KMS-11 (cell line): ENCODE measurements around the gene JARID2.

ENCODE experiments used
- H2AFZ ChIP-seq: fragments of 200-600 bp; sonication (generic); 2 replicates; pipeline ENCODE4 v1.6.1; 2016; ENCODE audit warnings: antibody characterized with exemption, mixed run types, low read depth
- H3K27ac ChIP-seq: fragments of 200-600 bp; sonication (generic); 2 replicates; pipeline ENCODE4 v1.6.1; 2016; ENCODE audit warnings: mild to moderate bottlenecking, mixed run types
- H3K27me3 ChIP-seq: fragments of 200-600 bp; sonication (generic); 2 replicates; pipeline ENCODE4 v1.6.1; 2017; ENCODE audit warnings: mild to moderate bottlenecking, low read depth, mixed run types, moderate library complexity; ENCODE audit not compliant: insufficient read depth
- H3K36me3 ChIP-seq: fragments of 200-600 bp; sonication (generic); 2 replicates; pipeline ENCODE4 v1.6.1; 2017; ENCODE audit warnings: mild to moderate bottlenecking, mixed run types; ENCODE audit not compliant: insufficient read depth
- H3K4me1 ChIP-seq: fragments of 200-600 bp; sonication (generic); 2 replicates; pipeline ENCODE4 v1.6.1; 2016; ENCODE audit warnings: mild to moderate bottlenecking, low read depth, mixed run types; ENCODE audit not compliant: poor library complexity, severe bottlenecking
- H3K4me2 ChIP-seq: fragments of 200-600 bp; sonication (generic); 2 replicates; pipeline ENCODE4 v1.7.0; 2016; ENCODE audit warnings: mild to moderate bottlenecking, mixed run types
- H3K4me3 ChIP-seq: fragments of 200-600 bp; sonication (generic); IDR thresholded peaks from 2 replicates; pipeline ENCODE4 v1.6.1; 2017; ENCODE audit warnings: low read depth, low read length, mixed read lengths; ENCODE audit not compliant: insufficient read depth
- H3K79me2 ChIP-seq: fragments of 200-600 bp; sonication (generic); 2 replicates; pipeline ENCODE4 v1.6.1; 2016; ENCODE audit warnings: low read depth, mixed run types; ENCODE audit not compliant: insufficient read depth
- H3K9ac ChIP-seq: fragments of 200-600 bp; sonication (generic); 2 replicates; pipeline ENCODE4 v1.6.1; 2016; ENCODE audit warnings: mild to moderate bottlenecking, mixed run types
- H4K20me1 ChIP-seq: fragments of 200-600 bp; sonication (generic); 2 replicates; pipeline ENCODE4 v1.6.1; 2016; ENCODE audit warnings: mild to moderate bottlenecking, mixed run types; ENCODE audit not compliant: insufficient read depth
- TF ChIP-seq, protein P1 (sequence below): fragments of 200-600 bp; sonication (generic); conservative IDR thresholded peaks from 2 replicates; pipeline ENCODE4 v1.6.1; 2017; ENCODE audit warnings: low read depth, mild to moderate bottlenecking, antibody characterized with exemption, low read length, moderate library complexity, mixed read lengths

Gene JARID2

DNA sequence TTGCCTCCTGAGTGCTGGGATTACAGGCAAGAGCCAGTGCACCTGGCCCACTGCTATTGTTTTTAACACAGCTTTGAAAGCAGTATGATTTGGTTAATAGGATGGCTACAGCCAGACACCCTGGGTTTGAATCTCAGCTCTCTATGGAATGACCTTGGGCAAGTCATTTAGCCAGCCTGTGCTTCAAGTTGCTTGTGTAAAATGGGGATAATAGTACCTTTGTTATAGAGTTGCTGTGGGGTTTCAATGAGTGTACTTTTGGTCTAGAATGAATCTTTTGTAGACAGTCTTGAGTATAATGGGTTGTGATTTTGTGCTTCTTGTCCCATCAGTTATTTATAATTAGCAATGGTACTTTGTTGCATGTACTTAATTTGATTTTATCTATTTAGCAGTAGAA, 70.9 kb downstream of the JARID2 start:
- Histone ChIP-seq H3K27me3 (no peaks in the 10 kb centered on the region), H3K9ac (no peak overlapping the region), H3K79me2 (peaks cover 35% of the 10 kb centered on the region; the same call in 1 of the 2 replicates), H4K20me1 (no peaks in the 10 kb centered on the region; the same call in 1 of the 2 replicates), H3K4me2 (no peak overlapping the region), H3K36me3 (no peaks in the 10 kb centered on the region), H3K4me3 (no peak overlapping the region), H3K4me1 (peaks cover 5% of the 10 kb centered on the region), H3K27ac (no peak overlapping the region), H2AFZ (no peak overlapping the region)
- TF ChIP-seq, protein P1, sequence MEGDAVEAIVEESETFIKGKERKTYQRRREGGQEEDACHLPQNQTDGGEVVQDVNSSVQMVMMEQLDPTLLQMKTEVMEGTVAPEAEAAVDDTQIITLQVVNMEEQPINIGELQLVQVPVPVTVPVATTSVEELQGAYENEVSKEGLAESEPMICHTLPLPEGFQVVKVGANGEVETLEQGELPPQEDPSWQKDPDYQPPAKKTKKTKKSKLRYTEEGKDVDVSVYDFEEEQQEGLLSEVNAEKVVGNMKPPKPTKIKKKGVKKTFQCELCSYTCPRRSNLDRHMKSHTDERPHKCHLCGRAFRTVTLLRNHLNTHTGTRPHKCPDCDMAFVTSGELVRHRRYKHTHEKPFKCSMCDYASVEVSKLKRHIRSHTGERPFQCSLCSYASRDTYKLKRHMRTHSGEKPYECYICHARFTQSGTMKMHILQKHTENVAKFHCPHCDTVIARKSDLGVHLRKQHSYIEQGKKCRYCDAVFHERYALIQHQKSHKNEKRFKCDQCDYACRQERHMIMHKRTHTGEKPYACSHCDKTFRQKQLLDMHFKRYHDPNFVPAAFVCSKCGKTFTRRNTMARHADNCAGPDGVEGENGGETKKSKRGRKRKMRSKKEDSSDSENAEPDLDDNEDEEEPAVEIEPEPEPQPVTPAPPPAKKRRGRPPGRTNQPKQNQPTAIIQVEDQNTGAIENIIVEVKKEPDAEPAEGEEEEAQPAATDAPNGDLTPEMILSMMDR = no peak

DNA sequence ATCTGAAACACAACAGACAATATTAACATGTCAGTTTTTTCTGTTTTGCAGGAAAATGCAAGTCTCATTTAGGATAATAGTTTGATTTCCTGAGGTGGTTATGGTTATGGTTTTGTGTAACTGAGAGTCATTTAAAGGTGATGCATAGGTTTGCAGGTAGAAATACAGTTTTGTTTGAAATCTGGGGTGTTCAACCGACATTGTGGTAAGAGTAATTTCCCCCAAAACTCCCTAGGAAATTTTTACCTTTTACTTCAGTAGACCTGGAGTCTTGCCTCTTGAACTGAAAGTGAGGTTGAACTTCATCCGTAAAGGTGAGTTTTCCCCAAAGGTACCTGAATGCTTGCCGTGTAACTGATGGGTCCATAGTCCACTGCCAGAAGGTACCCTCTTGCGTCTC, 71.4 kb downstream of the JARID2 start:
- no peak overlapping the region for H3K27ac ChIP-seq
- no peak overlapping the region for H3K4me2 ChIP-seq
- peaks cover 35% of the 10 kb centered on the region; the same call in 1 of the 2 replicates for H3K79me2 ChIP-seq
- H4K20me1 ChIP-seq = no peaks in the 10 kb centered on the region; the same call in 1 of the 2 replicates
- H3K9ac ChIP-seq = no peak overlapping the region
- H3K27me3 ChIP-seq = no peaks in the 10 kb centered on the region
- TF ChIP-seq, protein P1 = no peak
- peaks cover 5% of the 10 kb centered on the region for H3K4me1 ChIP-seq
- no peaks in the 10 kb centered on the region for H3K36me3 ChIP-seq
- H2AFZ ChIP-seq = no peak overlapping the region
- H3K4me3 ChIP-seq = no peak overlapping the region

DNA sequence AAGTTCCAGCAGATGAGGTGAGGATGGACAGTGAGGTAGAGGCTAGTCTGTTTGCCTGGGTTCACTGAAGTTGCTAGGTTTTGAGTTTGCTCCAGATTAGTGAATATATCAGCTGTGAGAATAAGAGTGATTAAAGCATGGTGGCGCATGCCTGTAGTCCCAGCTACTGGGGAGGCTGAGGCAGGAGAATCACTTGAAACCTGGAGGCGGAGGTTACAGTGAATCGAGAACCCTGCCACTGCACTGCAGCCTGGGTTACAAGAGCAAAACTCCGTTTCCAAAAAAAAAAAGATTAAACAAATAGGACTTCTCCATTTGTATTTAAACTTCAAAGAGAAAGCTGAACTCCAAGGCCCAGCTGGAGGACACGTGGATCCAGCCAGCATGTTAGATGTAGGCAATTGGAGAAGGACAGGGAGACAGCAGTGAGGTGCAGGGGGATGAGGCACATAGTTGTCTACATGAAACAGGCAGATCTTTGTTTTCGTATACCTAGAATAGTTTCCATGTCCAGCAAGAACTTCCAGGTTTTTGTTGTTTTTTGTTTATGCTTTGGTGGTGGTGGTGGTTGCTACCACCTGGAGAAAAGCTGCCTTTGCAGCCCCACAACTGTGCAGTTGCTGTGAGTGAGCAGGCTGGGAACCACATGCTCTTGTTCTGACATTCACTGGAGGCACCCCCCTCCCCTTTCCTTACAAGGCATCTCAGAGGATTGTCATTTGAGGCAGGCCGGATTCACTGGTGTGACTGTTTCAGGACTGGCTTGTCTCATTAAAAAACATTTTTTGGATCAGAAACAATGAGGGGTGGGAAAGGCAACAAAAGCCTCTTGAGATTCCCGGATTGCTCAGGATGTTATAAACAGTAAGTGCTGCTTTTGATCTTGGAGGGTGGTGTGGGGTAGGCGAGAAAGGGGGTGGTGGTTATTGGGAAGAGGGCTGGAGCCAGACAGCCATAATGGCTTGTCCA, 72.3 kb downstream of the JARID2 start:
- H2AFZ ChIP-seq = no peak overlapping the region
- no peak overlapping the region for H3K27ac ChIP-seq
- TF ChIP-seq, protein P1 = no peak
- H3K36me3 ChIP-seq = no peaks in the 10 kb centered on the region
- H3K4me1 ChIP-seq = peaks cover 5% of the 10 kb centered on the region
- H3K79me2 ChIP-seq = peaks cover 35% of the 10 kb centered on the region; the same call in 1 of the 2 replicates
- H3K27me3 ChIP-seq = no peaks in the 10 kb centered on the region
- no peak overlapping the region for H3K4me3 ChIP-seq
- no peaks in the 10 kb centered on the region; the same call in 1 of the 2 replicates for H4K20me1 ChIP-seq
- H3K9ac ChIP-seq = no peak overlapping the region
- H3K4me2 ChIP-seq = no peak overlapping the region

DNA sequence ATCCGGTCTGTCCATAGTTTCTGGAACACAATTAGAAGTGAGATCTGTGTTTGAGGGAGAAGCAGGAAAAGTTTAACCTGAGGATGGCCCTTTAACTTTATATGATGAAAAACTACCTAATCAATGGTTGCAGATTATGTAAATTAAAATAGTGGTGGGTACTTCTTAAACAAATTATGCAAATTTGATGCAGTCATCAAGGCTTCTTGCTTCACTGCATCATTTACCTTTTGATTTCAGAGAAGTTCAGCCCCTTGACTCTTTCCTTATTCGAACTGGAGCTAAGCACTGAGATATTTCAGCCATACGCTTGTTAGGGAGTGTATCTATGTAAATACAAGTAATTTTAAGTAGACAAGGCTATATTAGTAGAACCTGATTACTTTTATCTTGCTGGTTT, 73.8 kb downstream of the JARID2 start:
- TF ChIP-seq, protein P1 = no peak
- H3K36me3 ChIP-seq = no peaks in the 10 kb centered on the region
- H3K27me3 ChIP-seq = no peaks in the 10 kb centered on the region
- no peak overlapping the region for H3K4me2 ChIP-seq
- H3K9ac ChIP-seq = no peak overlapping the region
- no peak overlapping the region for H3K27ac ChIP-seq
- peaks cover 27% of the 10 kb centered on the region; the same call in 1 of the 2 replicates for H3K79me2 ChIP-seq
- no peak overlapping the region for H2AFZ ChIP-seq
- no peaks in the 10 kb centered on the region for H4K20me1 ChIP-seq
- no peak overlapping the region for H3K4me3 ChIP-seq
- peaks cover 5% of the 10 kb centered on the region for H3K4me1 ChIP-seq
